ENCODE measurements around the gene CHD6. TPM values are rescaled to one million over a fixed set of nuclear protein-coding genes. Genes with fewer than 3 reads are reported as not detected.
A peak's percentile ranks its signal among the peaks of the same experiment; 100 is the strongest.

The CHD6 gene
- total and polyA plus RNA-seq, 2 of the 13 experiments (the other 11 are each of a cell fraction or from before 2014, with no cell fraction given), result 14.4 to 52.0 TPM

DNA sequence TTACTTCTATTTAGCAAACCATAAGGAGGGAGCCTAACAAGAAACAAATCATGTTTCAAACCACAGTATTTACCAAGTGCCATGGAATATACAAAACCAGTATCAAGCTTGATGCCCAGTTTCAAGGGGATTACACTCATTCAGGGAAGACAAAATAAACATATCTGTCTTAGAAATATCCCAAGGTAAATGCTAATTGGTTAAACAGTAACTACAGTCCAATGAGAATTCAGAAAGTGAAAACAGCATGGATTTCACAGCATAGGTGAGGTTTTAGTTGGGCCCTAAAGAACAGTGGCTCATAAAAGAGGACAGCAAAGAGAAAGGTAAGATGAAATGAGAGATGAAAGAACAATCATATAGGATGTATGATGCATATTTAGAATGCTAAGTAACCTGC, 110.3 kb downstream of the CHD6 start (continued):
- TF ChIP-seq ZBTB37 (CRISPR knock-in tag; IDR thresholded peaks at IDR 0.05) (no peak), DNMT3B (CRISPR knock-in tag; conservative IDR thresholded peaks at IDR 0.05) (0 out of 2 replicates have a peak, but pooled peaks have one; percentile 64), ZNF275 (CRISPR knock-in tag; IDR thresholded peaks at IDR 0.05; ENCODE audit: borderline replicate concordance) (no peak), ZSCAN30 (CRISPR knock-in tag; IDR thresholded peaks at IDR 0.05) (0 out of 2 replicates have a peak, but pooled peaks have one; percentile 63), SOX13 (IDR thresholded peaks at IDR 0.05) (no peak), SOX13 (CRISPR knock-in tag; conservative IDR thresholded peaks at IDR 0.05 in 1 of 2, IDR thresholded peaks at IDR 0.05 in 1 of 2) (peak in 1 of 2 experiments; percentile 7; a peak in 1 of 4 replicates)

DNA sequence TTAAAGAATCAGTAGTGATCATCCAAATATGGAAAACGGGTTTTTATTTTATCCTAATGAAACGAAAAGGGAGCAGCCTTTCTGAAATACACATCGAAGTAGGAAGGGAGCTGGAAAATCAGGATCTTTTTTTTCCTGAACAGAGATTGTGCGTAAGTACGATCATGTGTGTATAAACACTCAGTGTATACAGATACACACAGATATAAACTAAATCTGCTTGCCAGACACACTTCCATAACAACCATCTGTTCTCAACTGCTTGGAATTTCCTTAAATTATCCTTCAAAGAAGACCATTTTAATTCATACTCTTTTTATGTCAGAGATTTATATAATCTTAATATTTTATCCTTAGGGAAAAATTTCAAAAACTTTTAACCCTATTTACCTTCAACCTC, 110.7 kb downstream of the CHD6 start:
- Histone ChIP-seq H3K4me1 (ENCODE audit: insufficient read depth, low read length) (peaks cover 61% of the 10 kb centered on the region), H2AFZ (ENCODE audit: low read length) (no peak overlapping the region), H3K4me2 (ENCODE audit: low read depth, low read length) (no peak overlapping the region), H4K20me1 (ENCODE audit: insufficient read depth, low read length) (peaks cover 10% of the 10 kb centered on the region; the same call in 1 of the 2 replicates), H3K9me3 (ENCODE audit: low read length) (no peaks in the 10 kb centered on the region), H3K27ac (ENCODE audit: extremely low read length, insufficient read depth, low read length) (no peak overlapping the region), H3K36me3 (replicated peaks in 1 of 2; ENCODE audit: control insufficient read depth in 1 of 2, insufficient read depth in 2 of 2, low read length in 2 of 2) (peaks cover 14 to 41% of the 10 kb centered on the region in 2 experiments), H3K4me3 (replicated peaks in 1 of 3; ENCODE audit: insufficient read depth in 1 of 3, low read depth in 2 of 3, low read length in 3 of 3) (no peak overlapping the region), H3K79me2 (ENCODE audit: insufficient read depth, low read length) (peaks cover 2% of the 10 kb centered on the region), H3K9ac (ENCODE audit: insufficient read depth, low read depth, low read length) (no peak overlapping the region), H3K27me3 (ENCODE audit: control insufficient read depth in 1 of 2, insufficient read depth in 2 of 2, low read length in 2 of 2) (no peaks in the 10 kb centered on the region)
- WGBS (ENCODE audit: low lambda C conversion rate), result 97% methylated on average over 5 of the region's 5 CpGs
- intact Hi-C loops (cut with micrococcal nuclease; ENCODE audit: unreplicated experiment), result loop anchor here (5.0 kb wide), 2 partner anchors 95 to 185 kb away; no protein-coding TSS in a partner anchor
- DNase-seq (ENCODE audit: low spot score) (no peak), FAIRE-seq (no peak), ATAC-seq (no peak)
- no TSS peak for BruUV-seq (replicated peaks)
- ChIA-PET CTCF (ENCODE audit: low intra/inter-chr PET ratio, low total read pairs) (no interaction called here), POLR2A (no interaction called here)
- in situ Hi-C loops (cut with HindIII; ENCODE audit: extremely low pct_ligation_motif_present, low pct_unique_long_range_greater_than_20kb), result no loop called here
- TF ChIP-seq ZMAT3 (CRISPR knock-in tag; conservative IDR thresholded peaks at IDR 0.05) (no peak), TEF (CRISPR knock-in tag; IDR thresholded peaks at IDR 0.05) (no peak), MTA1 (CRISPR knock-in tag; IDR thresholded peaks at IDR 0.05; ENCODE audit: borderline replicate concordance) (no peak), TOPORS (CRISPR knock-in tag; IDR thresholded peaks at IDR 0.05) (no peak), KAT2B (IDR thresholded peaks at IDR 0.05; ENCODE audit: borderline replicate concordance, low read depth, low read length) (no peak), POLR2G (IDR thresholded peaks at IDR 0.05; ENCODE audit: low read depth, low read length) (no peak), ZNF652 (CRISPR knock-in tag; IDR thresholded peaks at IDR 0.05; ENCODE audit: borderline replicate concordance, low read depth) (no peak)

Measured in HepG2 (cell line).